GM19372 (cell line): ENCODE measurements around the gene TMEM45A.
"Not testable (repeated sequence)": the region's sequence is repeated elsewhere in the genome, so short reads cannot be mapped to it uniquely, and the experiment has no call there.

Experiments used
- ATAC-seq: cut with Tn5 transposase; IDR thresholded peaks from one replicate; pipeline ENCODE4 v1.9.1; 2021; ENCODE audit warnings: mild to moderate bottlenecking, low read depth, moderate library complexity; ENCODE audit not compliant: unreplicated experiment

TMEM45A gene

GRCh38 chr3:100480081-100480480 is 12.3 kb upstream of the TMEM45A start:
- ATAC-seq = no peak

- no peak for ATAC-seq
Measured at GRCh38 chr3:100482176-100482575, 10.2 kb upstream of the TMEM45A start.

GRCh38 chr3:100483529-100483928 is 8.9 kb upstream of the TMEM45A start:
- no peak for ATAC-seq

- no peak for ATAC-seq
Measured at GRCh38 chr3:100486808-100487207, 5.6 kb upstream of the TMEM45A start.

- no peak for ATAC-seq
Measured at GRCh38 chr3:100489118-100489517, 3.3 kb upstream of the TMEM45A start.

- no peak for ATAC-seq
Measured at GRCh38 chr3:100496711-100497261, 4.4 kb downstream of the TMEM45A start.

- ATAC-seq = no peak
Measured at GRCh38 chr3:100499651-100500050, 7.2 kb downstream of the TMEM45A start.

GRCh38 chr3:100500320-100500880 is 8.0 kb downstream of the TMEM45A start:
- ATAC-seq = no peak

GRCh38 chr3:100503448-100503847 is 11.0 kb downstream of the TMEM45A start:
- no peak for ATAC-seq

- no peak for ATAC-seq
Measured at GRCh38 chr3:100506355-100506754, 13.9 kb downstream of the TMEM45A start.

GRCh38 chr3:100509818-100510217 is 17.4 kb downstream of the TMEM45A start:
- not testable (repeated sequence) for ATAC-seq

- ATAC-seq = no peak
Measured at GRCh38 chr3:100516232-100516631, 23.8 kb downstream of the TMEM45A start.

GRCh38 chr3:100516838-100517237 is 24.4 kb downstream of the TMEM45A start:
- ATAC-seq = no peak

GRCh38 chr3:100517276-100517675 is 24.9 kb downstream of the TMEM45A start:
- ATAC-seq = no peak

GRCh38 chr3:100518244-100518643 is 25.8 kb downstream of the TMEM45A start:
- no peak for ATAC-seq

- ATAC-seq = no peak
Measured at GRCh38 chr3:100518983-100519382, 26.6 kb downstream of the TMEM45A start.

GRCh38 chr3:100521439-100521845 is 29.0 kb downstream of the TMEM45A start:
- no peak for ATAC-seq

- no peak for ATAC-seq
Measured at GRCh38 chr3:100522125-100522524, 29.7 kb downstream of the TMEM45A start.

GRCh38 chr3:100523050-100523760 is 30.8 kb downstream of the TMEM45A start:
- no peak for ATAC-seq

- no peak for ATAC-seq
Measured at GRCh38 chr3:100525753-100526612, 33.6 kb downstream of the TMEM45A start.
